Coronary artery (tissue), 2 donors: ENCODE data around the gene HTD2.

Source experiments
- DNase-seq: peaks from one replicate; pipeline ENCODE4 v3.0.0-alpha.2; 2017; ENCODE audit warnings: low spot score
- H3K27ac ChIP-seq, 2 donors: fragments of 200-600 bp; sonication (generic); one replicate each; pipeline ENCODE4 v1.5.1; 2016 to 2019
- H3K4me3 ChIP-seq: fragments of 200-600 bp; sonication (generic); 2 replicates; pipeline ENCODE4 v1.5.1; 2016; ENCODE audit warnings: mild to moderate bottlenecking, moderate library complexity
- TF ChIP-seq, protein P1 (sequence below): fragments of 200-600 bp; sonication (generic); IDR thresholded peaks from one replicate; pipeline ENCODE4 v1.5.1; 2019; ENCODE audit warnings: antibody characterized with exemption

HTD2 gene

GRCh38 chr3:58341376-58341775 lies 35.1 kb downstream of the HTD2 start:
- no peak for DNase-seq
- TF ChIP-seq, protein P1, sequence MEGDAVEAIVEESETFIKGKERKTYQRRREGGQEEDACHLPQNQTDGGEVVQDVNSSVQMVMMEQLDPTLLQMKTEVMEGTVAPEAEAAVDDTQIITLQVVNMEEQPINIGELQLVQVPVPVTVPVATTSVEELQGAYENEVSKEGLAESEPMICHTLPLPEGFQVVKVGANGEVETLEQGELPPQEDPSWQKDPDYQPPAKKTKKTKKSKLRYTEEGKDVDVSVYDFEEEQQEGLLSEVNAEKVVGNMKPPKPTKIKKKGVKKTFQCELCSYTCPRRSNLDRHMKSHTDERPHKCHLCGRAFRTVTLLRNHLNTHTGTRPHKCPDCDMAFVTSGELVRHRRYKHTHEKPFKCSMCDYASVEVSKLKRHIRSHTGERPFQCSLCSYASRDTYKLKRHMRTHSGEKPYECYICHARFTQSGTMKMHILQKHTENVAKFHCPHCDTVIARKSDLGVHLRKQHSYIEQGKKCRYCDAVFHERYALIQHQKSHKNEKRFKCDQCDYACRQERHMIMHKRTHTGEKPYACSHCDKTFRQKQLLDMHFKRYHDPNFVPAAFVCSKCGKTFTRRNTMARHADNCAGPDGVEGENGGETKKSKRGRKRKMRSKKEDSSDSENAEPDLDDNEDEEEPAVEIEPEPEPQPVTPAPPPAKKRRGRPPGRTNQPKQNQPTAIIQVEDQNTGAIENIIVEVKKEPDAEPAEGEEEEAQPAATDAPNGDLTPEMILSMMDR: no peak
- H3K4me3 ChIP-seq: no peak overlapping the region
- no peak overlapping the region for H3K27ac ChIP-seq

DNA sequence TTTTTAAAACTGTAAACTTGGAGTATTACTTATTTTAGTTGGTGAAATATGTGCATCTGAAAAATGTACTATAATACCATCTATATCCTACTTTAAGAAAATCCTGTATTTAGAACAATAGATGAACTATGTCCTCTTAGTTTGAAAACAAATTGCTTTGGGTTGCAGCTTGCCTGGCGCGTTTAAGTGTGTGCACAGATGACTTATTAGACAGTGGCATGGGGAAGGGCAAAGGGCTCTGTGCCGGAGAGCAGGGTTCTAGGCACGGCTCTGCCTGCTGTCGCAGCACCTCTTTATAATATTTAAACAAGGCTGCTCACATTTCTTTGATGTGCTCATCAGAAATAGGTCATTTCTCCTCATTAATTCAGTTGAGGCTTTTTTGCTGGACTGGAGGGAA lies 36.4 kb downstream of the HTD2 start:
- DNase-seq: no peak
- Histone ChIP-seq H3K27ac (no peak overlapping the region), H3K4me3 (no peak overlapping the region)
- TF ChIP-seq, protein P1: no peak

- Histone ChIP-seq H3K4me3 (no peak overlapping the region), H3K27ac (no peak overlapping the region)
- TF ChIP-seq, protein P1: no peak
- DNase-seq: no peak
Measured at GRCh38 chr3:58345457-58345856, 39.1 kb downstream of the HTD2 start.

GRCh38 chr3:58346368-58346767 lies 40.0 kb downstream of the HTD2 start:
- Histone ChIP-seq H3K27ac (no peak overlapping the region), H3K4me3 (no peak overlapping the region)
- TF ChIP-seq, protein P1: no peak
- DNase-seq: no peak

- Histone ChIP-seq H3K27ac (no peak overlapping the region), H3K4me3 (no peak overlapping the region)
- DNase-seq: no peak
- TF ChIP-seq, protein P1: no peak
Measured at GRCh38 chr3:58347984-58348383, 41.7 kb downstream of the HTD2 start.

- no peak for DNase-seq
- TF ChIP-seq, protein P1: no peak
- Histone ChIP-seq H3K4me3 (no peak overlapping the region), H3K27ac (no peak overlapping the region)
Measured at GRCh38 chr3:58349792-58350626, 43.7 kb downstream of the HTD2 start.

GRCh38 chr3:58350627-58351013 lies 44.3 kb downstream of the HTD2 start:
- TF ChIP-seq, protein P1: no peak
- DNase-seq: no peak
- Histone ChIP-seq H3K4me3 (no peak overlapping the region), H3K27ac (no peak overlapping the region)
